GM10266 (cell line): ENCODE results near the gene UBE2K.
"Not testable (repeated sequence)": the region's sequence is repeated elsewhere in the genome, so short reads cannot be mapped to it uniquely, and the experiment has no call there.

Source experiments
- DNase-seq: peaks from one replicate; pipeline ENCODE4 v3.0.0; 2012; ENCODE audit errors: extremely low spot score
- CTCF ChIP-seq: IDR thresholded peaks from 2 replicates; pipeline ENCODE4 v1.5.1; 2012; ENCODE audit warnings: mild to moderate bottlenecking, low read depth; ENCODE audit not compliant: control insufficient read depth, insufficient read depth; ENCODE audit errors: missing control alignments

UBE2K gene

GRCh38 chr4:39786838-39787237, 88.9 kb downstream of the UBE2K start:
- no peak for TF ChIP-seq CTCF
- DNase-seq: no peak

GRCh38 chr4:39792128-39792527, 94.2 kb downstream of the UBE2K start:
- no peak for DNase-seq
- TF ChIP-seq CTCF: no peak

- no peak for DNase-seq
- no peak for TF ChIP-seq CTCF
Measured at GRCh38 chr4:39792529-39792928, 94.6 kb downstream of the UBE2K start.

- not testable (repeated sequence) for DNase-seq
Measured at GRCh38 chr4:39792976-39793375, 95.0 kb downstream of the UBE2K start.

GRCh38 chr4:39802005-39802404, 104.1 kb downstream of the UBE2K start:
- no peak for DNase-seq
- no peak for TF ChIP-seq CTCF

- DNase-seq: no peak
- TF ChIP-seq CTCF: no peak
Measured at GRCh38 chr4:39808231-39808749, 110.4 kb downstream of the UBE2K start.

GRCh38 chr4:39812500-39812899, 114.6 kb downstream of the UBE2K start:
- no peak for DNase-seq
- TF ChIP-seq CTCF: no peak

GRCh38 chr4:39813033-39813432, 115.1 kb downstream of the UBE2K start:
- not testable (repeated sequence) for DNase-seq

- DNase-seq: not testable (repeated sequence)
Measured at GRCh38 chr4:39813761-39814160, 115.8 kb downstream of the UBE2K start.
